GM19395 (cell line): ENCODE results near the gene ZNF415.
"Not testable (repeated sequence)": the region's sequence is repeated elsewhere in the genome, so short reads cannot be mapped to it uniquely, and the experiment has no call there.

Source experiments
- ATAC-seq: cut with Tn5 transposase; IDR thresholded peaks from one replicate; pipeline ENCODE4 v1.9.1; 2021; ENCODE audit warnings: mild to moderate bottlenecking, moderate library complexity; ENCODE audit not compliant: unreplicated experiment

The ZNF415 gene

GRCh38 chr19:53132141-53132991, at the start of gene ZNF415:
Gene ZNF415 (minus strand): TSS chr19:53132910. CDS start chr19:53122676, 10,234 bp downstream.
- no peak for ATAC-seq

- no peak for ATAC-seq
Observed at GRCh38 chr19:53182202-53182601, 49.5 kb upstream of the ZNF415 start.

- no peak for ATAC-seq
Observed at GRCh38 chr19:53177986-53178385, 45.3 kb upstream of the ZNF415 start.

GRCh38 chr19:53172889-53173288, 40.2 kb upstream of the ZNF415 start:
- ATAC-seq = no peak

- ATAC-seq = no peak
Observed at GRCh38 chr19:53165691-53166091, 33.0 kb upstream of the ZNF415 start.

- no peak for ATAC-seq
Observed at GRCh38 chr19:53161123-53161522, 28.4 kb upstream of the ZNF415 start.

GRCh38 chr19:53160350-53160749, 27.6 kb upstream of the ZNF415 start:
- no peak for ATAC-seq

- no peak for ATAC-seq
Observed at GRCh38 chr19:53158119-53158656, 25.5 kb upstream of the ZNF415 start.

- ATAC-seq = no peak
Observed at GRCh38 chr19:53157626-53158025, 24.9 kb upstream of the ZNF415 start.

GRCh38 chr19:53156850-53157249, 24.1 kb upstream of the ZNF415 start:
- no peak for ATAC-seq

- no peak for ATAC-seq
Observed at GRCh38 chr19:53147645-53148044, 14.9 kb upstream of the ZNF415 start.

- no peak for ATAC-seq
Observed at GRCh38 chr19:53140351-53140750, 7.6 kb upstream of the ZNF415 start.

- no peak for ATAC-seq
Observed at GRCh38 chr19:53136432-53136831, 3.7 kb upstream of the ZNF415 start.

GRCh38 chr19:53131727-53132126, 983 bp downstream of the ZNF415 start:
- ATAC-seq = no peak

GRCh38 chr19:53131085-53131590, 1.6 kb downstream of the ZNF415 start:
- no peak for ATAC-seq

GRCh38 chr19:53130506-53130905, 2.2 kb downstream of the ZNF415 start:
- no peak for ATAC-seq

- not testable (repeated sequence) for ATAC-seq
Observed at GRCh38 chr19:53126733-53127526, 5.8 kb downstream of the ZNF415 start.

- ATAC-seq = no peak
Observed at GRCh38 chr19:53123400-53123799, 9.3 kb downstream of the ZNF415 start.

- no peak for ATAC-seq
Observed at GRCh38 chr19:53112286-53112685, 20.4 kb downstream of the ZNF415 start.

GRCh38 chr19:53109527-53109926, 23.2 kb downstream of the ZNF415 start:
- ATAC-seq = no peak
